Measurements from ENCODE around the gene NDUFS8. TPM values are rescaled to one million over a fixed set of nuclear protein-coding genes. Genes with fewer than 3 reads are reported as not detected.

Gene NDUFS8
- total and polyA plus RNA-seq, 12 donors: 330 to 774 (median 430) TPM

DNA sequence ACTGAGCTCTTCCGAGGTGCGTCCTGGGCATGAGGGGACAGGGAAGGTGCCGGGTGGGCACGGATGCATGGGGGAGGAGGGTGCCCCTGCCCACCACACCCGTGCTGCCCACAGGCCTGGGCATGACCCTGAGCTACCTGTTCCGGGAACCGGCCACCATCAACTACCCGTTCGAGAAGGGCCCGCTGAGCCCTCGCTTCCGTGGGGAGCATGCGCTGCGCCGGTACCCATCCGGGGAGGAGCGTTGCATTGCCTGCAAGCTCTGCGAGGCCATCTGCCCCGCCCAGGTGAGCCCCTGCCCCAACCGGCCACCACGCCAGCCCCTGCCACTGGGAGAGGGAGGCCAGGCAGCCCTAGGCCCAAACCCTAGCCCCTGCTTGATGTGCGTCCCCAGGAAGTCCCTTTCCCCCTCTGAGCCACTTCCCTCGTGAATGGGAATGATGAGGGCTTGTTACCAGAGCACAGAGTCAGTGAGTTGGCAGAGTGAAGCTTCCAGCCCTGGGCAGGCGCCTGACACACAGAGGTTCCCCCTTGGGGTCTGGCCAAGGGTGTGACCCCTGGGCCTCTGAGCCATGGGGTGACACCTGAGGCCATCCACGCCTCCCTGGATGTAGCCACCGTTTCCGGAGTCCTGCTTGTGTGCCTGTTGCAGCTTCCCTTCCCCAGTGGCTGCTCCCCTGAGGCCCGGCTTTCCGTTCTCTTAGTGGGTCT, 2.7 kb downstream of the NDUFS8 start:
- peak in 1 of 8 donors; percentile 3 for ATAC-seq
- peaks cover 35 to 74% (median 60%) of the 10 kb centered on the region in 9 donors for H3K4me1 ChIP-seq
- peak overlapping the region; percentile 48 to 97 (median 74) for H3K27ac ChIP-seq
- TF ChIP-seq, protein P1, sequence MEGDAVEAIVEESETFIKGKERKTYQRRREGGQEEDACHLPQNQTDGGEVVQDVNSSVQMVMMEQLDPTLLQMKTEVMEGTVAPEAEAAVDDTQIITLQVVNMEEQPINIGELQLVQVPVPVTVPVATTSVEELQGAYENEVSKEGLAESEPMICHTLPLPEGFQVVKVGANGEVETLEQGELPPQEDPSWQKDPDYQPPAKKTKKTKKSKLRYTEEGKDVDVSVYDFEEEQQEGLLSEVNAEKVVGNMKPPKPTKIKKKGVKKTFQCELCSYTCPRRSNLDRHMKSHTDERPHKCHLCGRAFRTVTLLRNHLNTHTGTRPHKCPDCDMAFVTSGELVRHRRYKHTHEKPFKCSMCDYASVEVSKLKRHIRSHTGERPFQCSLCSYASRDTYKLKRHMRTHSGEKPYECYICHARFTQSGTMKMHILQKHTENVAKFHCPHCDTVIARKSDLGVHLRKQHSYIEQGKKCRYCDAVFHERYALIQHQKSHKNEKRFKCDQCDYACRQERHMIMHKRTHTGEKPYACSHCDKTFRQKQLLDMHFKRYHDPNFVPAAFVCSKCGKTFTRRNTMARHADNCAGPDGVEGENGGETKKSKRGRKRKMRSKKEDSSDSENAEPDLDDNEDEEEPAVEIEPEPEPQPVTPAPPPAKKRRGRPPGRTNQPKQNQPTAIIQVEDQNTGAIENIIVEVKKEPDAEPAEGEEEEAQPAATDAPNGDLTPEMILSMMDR (IDR thresholded peaks at IDR 0.05): no peak
- H3K9me3 ChIP-seq: no peaks in the 10 kb centered on the region
- DNase-seq: no peak
- no peaks in the 10 kb centered on the region for H3K27me3 ChIP-seq
- H3K36me3 ChIP-seq: peaks cover 0 to 44% (median 0%) of the 10 kb centered on the region in 9 donors
- WGBS, 2 donors: 84 to 86% methylated on average over 27 to 29 of the region's 29 CpGs
- intact Hi-C loops (cut with DNase I): loop anchor here in 3 of 10 donors (5.0 to 10.0 kb wide), 4 partner anchors 89 to 182 kb away; partner anchors contain the start of genes CHKA (in 2 of the 3) and KMT5B (in 1 of the 3)
- no peak overlapping the region for H3K4me3 ChIP-seq

DNA sequence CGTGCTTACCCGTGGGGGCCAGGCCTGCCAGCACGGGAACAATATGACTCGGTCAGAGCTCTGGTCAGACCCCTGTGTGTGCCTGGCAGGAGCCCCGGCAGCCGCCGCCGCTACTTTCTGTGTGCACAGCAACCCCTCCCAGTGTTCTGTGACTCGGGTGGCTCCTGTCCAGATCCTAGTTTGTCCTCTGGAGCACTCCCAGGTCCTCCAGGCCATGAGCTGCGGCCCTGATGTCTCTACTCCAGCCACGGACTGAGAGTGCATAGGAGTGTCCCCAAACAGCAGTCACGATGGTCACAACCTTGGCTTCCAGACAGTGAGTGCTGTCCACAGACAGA, 3.2 kb downstream of the NDUFS8 start:
- Histone ChIP-seq H3K27me3 (no peaks in the 10 kb centered on the region), H3K9me3 (no peaks in the 10 kb centered on the region), H3K4me1 (peaks cover 37 to 79% (median 65%) of the 10 kb centered on the region in 9 donors), H3K36me3 (peaks cover 0 to 44% (median 0%) of the 10 kb centered on the region in 9 donors), H3K4me3 (no peak overlapping the region), H3K27ac (peak overlapping the region; percentile 48 to 97 (median 74))
- 51 to 59% methylated on average over 12 of the region's 12 CpGs for whole genome bisulfite sequencing, 2 donors
- TF ChIP-seq, protein P1 (IDR thresholded peaks at IDR 0.05): no peak
- ATAC-seq (peak; percentile 2 to 64 (median 24)), DNase-seq (peak; percentile 64 to 71)
- intact Hi-C loops (cut with DNase I): loop anchor here in 3 of 10 donors (5.0 to 10.0 kb wide), 4 partner anchors 89 to 181 kb away; partner anchors contain the start of genes CHKA (in 2 of the 3) and KMT5B (in 1 of the 3)

DNA sequence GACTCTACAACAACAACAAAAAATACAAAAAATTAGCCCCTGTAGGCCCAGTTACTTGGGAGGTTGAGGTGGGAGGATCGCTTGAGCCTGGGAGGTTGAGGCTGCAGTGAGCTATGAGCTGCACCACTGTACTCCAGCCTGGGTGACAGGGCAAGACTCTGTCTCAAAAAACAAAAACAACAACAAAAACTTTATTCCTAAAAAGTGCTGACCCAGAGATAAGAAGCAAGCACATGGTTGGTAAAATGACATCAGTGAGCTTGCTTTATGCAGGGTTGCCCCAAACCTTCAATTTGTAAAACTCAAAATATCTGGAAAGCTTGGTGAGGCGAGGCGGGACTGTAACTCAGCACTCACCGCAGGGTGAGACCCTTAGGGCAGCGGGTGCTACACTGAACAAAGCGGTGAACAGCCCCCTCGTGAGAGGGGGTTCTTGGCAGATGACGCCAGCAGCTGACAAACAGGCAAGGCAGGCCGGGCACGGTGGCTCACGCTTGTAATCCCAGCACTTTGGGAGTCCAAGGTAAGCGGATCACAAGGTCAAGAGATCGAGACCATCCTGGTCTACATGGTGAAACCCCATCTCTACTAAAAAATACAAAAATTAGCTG, 4.9 kb downstream of the NDUFS8 start:
- H3K4me3 ChIP-seq: no peak overlapping the region
- H3K27ac ChIP-seq: peak overlapping the region in 2 of 10 donors; percentile 12 to 23
- H3K9me3 ChIP-seq: no peaks in the 10 kb centered on the region
- 88 to 89% methylated on average over 13 of the region's 13 CpGs for WGBS, 2 donors
- TF ChIP-seq, protein P1 (IDR thresholded peaks at IDR 0.05): no peak
- H3K36me3 ChIP-seq: peaks cover 0 to 44% (median 0%) of the 10 kb centered on the region in 9 donors
- intact Hi-C loops (cut with DNase I): loop anchor here in 3 of 10 donors (5.0 to 10.0 kb wide), 6 partner anchors 33 to 179 kb away; partner anchors contain the start of genes CHKA (in 2 of the 3), KMT5B (in 2 of the 3) and UNC93B1 (in 1 of the 3)
- no peak for ATAC-seq
- peak in 1 of 2 donors; percentile 8 for DNase-seq
- peaks cover 37 to 85% (median 62%) of the 10 kb centered on the region in 9 donors for H3K4me1 ChIP-seq
- no peaks in the 10 kb centered on the region for H3K27me3 ChIP-seq

DNA sequence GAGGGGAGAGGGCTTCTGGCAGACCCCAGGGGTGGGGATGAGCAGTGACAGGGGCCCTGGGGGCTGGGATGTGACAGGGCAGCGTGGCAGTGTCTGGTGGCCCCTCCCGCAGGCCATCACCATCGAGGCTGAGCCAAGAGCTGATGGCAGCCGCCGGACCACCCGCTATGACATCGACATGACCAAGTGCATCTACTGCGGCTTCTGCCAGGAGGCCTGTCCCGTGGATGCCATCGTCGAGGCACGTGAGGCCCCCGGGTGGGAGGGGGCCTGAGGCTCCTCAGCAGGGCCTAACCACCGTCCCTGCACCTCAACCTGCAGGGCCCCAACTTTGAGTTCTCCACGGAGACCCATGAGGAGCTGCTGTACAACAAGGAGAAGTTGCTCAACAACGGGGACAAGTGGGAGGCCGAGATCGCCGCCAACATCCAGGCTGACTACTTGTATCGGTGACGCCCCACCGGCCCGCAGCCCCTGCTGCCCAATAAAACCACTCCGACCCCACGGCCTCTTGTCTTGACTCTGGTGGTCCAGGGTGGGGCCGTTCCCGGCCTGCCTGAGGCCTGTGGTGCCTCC, 5.7 kb downstream of the NDUFS8 start:
- peaks cover 41 to 91% (median 68%) of the 10 kb centered on the region in 9 donors for H3K4me1 ChIP-seq
- WGBS, 2 donors: 80 to 87% methylated on average over 27 of the region's 27 CpGs
- H3K9me3 ChIP-seq: no peaks in the 10 kb centered on the region
- peak in 1 of 2 donors; percentile 29 for DNase-seq
- H3K27me3 ChIP-seq: no peaks in the 10 kb centered on the region
- TF ChIP-seq, protein P1 (IDR thresholded peaks at IDR 0.05): no peak
- no peak overlapping the region for H3K4me3 ChIP-seq
- H3K27ac ChIP-seq: peak overlapping the region; percentile 45 to 97 (median 94)
- peaks cover 0 to 44% (median 0%) of the 10 kb centered on the region in 9 donors for H3K36me3 ChIP-seq
- no peak for ATAC-seq
- intact Hi-C loops (cut with DNase I): loop anchor here in 3 of 10 donors (5.0 to 10.0 kb wide), 6 partner anchors 34 to 179 kb away; partner anchors contain the start of genes CHKA (in 2 of the 3), KMT5B (in 2 of the 3) and UNC93B1 (in 1 of the 3)

All from heart right ventricle (tissue), 16 donors.